GM21576 (cell line): ENCODE data around the gene PDE8A.
"Not testable (repeated sequence)": the region's sequence is repeated elsewhere in the genome, so short reads cannot be mapped to it uniquely, and the experiment has no call there.

Experiments
- ATAC-seq: cut with Tn5 transposase; IDR thresholded peaks from one replicate; pipeline ENCODE4 v1.9.1; 2021; ENCODE audit warnings: mild to moderate bottlenecking, moderate library complexity; ENCODE audit not compliant: unreplicated experiment

Gene PDE8A

DNA sequence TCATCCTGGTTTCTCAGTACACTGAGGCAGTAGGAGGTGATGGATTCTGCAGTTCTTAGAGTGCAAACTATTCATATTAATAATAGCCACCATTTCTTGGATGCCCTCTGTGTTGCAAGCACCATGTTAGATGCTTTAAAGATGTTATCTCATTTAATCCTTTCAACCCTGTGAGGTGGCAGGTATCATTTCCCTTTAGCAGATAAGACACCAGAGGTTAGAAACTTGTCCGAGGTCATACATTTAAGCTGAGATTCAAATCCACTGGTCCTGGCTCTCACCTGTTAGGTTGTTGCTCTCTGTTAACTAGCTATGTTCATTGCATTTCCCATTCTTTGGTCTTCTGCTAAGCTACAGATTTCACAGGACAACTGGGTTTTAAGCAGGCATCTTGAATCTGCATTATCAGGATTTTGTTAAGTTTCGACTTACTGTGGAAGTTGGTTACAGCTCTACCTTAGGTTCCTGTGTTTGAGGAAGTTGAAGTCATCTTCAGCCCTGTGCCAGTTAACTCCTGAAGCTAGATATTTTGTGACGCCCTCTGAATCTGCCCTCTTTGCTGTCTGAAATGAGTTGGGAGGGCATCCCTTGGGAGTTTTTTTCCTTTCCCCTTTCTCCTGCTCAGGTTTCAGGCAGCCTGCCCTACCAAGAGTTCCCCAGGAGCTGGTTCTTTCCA, 6.4 kb downstream of the PDE8A start:
- peak; percentile 37 for ATAC-seq

DNA sequence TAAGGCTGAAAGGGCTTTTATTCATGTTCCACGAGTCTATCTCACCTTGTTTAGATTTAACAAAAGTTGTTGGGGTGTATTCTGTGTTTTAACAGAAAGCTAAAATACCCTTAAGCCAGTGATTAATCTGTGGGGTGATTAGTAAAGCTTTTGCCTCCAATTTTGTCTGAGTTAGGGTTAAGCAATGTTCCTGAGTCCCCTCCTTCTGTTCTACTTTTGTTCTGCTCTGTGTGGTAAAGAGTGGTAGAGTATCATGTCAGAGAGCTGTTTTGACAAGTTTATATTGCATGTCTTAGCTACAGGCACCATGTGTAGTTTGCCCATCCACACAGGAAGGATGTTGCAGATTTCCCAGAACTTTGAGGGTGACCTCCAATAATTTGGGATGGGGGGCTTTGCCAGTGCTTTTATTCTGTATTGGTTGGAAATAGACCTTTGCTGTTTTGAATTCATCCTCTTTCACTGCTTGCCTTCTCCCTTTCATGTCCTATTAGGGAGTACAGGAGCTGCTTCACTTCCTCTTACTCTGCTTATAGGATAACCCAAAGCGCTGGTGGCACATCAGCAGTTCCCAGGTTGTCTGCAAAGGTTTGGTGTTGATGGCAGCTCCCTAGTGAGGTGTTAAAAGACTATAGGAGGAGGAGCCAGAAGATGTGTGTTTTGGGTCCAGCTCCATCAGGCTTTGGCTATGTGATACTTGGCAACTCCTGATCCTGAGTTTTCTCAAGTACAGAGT, 7.4 kb downstream of the PDE8A start:
- no peak for ATAC-seq

- no peak for ATAC-seq
These were observed 8.9 kb downstream of the PDE8A start for GRCh38 chr15:84990507-84990906.

DNA sequence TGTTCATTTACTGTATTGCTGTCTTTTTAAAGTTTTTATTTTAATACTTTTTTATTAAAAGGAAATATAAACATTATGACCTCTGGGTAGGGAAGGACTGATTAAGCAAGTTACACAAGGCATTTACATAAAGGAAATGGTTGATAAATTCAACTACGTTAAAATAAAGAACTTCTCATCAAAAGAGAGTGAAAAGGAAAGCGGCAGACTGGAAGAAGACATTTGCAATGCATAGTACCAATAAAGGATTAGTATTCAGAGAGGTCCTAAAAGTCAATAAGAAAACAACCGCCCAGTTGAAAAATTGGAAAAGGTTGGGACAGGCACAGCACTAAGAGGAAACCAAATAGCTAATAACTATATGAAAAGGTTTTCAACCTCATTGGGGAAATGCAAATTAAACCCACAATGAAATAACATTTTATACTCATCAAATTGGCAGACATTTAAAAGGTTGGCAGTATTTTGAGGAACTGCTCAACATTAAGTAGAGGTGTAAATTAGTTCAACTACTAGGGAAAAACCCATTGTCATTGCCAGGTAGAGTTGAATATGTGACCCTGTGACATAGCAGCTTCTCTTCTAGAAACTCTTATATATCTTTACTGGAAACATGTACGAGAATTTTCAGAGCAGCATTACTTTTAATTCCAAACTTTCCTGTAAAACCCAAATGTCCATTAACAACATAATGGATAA, 9.5 kb downstream of the PDE8A start:
- no peak for ATAC-seq

DNA sequence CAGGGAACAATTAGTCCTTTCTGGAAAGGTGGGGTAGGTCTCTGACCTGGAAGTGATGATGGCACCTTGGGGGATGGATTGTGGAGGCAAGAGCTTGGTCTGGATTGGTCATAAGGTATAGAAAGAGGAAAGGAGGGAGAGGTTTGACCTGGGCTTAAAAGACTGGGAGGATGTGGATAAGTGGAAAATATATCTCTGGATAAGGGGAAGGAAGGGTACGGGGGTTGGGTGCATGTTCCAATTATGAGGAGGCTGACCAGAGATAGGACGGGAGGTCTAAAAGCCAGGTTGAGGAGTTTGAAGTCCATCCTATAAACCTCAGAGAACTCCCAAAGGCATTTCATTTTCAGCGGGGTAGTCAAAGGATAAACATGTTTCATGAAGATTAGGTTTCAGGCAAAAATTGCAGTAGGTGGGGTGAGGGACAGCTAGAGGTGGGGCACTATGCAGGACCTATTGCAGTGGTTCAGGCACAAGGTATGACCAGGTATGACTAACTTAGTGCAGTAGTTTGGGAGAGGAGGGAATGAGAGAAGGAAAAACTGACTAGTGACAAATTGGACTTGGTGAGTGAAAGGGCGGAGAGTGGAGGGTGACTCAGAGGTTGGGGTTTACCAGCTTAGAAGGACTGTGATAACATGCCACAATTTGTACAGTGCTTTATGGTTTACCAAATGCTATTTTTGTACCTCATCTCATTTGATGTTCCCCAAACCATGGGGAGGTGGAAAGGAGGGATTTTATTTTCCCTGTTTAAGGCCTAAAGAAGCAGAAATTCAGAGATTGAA, 10.7 kb downstream of the PDE8A start:
- ATAC-seq: no peak

DNA sequence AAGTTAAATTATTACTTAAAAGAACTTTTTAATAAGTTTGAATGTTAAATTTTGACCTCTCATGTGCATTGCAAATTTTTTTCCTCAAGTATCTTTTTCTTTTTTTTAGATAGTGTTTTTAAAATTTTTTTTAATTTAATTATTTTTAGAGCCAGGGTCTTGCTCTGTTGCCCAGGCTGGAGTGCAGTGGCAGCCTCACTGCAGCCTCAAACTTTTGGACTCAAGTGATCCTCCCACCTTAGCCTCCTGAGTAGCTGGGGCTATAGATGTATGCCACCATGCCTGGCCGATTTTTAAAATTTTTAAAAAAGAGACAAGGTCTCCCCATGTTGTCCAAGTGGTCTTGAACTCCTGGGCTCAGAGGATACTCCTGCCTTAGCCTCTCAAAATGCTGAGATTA, 14.4 kb downstream of the PDE8A start:
- ATAC-seq: no peak

DNA sequence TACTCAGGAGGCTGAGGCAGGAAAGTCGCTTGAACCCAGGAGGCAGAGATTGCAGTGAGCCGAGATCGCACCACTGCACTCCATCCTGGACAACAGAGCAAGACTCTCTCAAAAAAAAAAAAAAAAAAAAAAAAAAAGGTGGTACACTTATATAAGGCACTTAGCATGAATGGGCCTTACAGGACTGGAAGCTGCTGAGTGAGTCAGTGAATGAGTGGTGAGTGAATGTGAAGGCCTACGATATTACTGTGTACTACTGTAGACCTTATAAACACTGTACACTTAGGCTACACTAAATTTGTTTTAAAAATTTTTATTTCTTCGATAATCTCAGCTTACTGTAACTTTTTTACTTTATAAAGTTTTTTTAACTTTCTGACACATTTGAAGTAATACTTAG, 15.1 kb downstream of the PDE8A start:
- ATAC-seq: not testable (repeated sequence)

DNA sequence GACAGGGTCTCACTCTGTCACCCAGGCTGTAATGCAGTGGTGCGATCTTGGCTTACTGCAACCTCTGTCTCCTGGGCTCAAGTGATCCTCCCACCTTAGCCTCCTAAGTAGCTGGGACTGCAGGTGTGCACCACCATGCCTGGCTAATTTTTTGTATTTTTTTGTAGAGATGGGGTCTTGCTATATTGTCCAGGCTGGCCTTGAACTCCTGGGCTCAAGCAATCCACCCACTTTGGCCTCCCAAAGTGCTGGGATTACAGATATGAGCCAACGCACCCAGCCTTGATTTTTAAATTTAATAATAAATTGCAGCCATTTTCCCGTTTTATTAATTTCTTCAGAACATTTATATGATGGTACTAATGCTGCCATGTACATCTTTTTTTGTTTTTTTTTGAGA, 15.6 kb downstream of the PDE8A start:
- ATAC-seq: not testable (repeated sequence)

DNA sequence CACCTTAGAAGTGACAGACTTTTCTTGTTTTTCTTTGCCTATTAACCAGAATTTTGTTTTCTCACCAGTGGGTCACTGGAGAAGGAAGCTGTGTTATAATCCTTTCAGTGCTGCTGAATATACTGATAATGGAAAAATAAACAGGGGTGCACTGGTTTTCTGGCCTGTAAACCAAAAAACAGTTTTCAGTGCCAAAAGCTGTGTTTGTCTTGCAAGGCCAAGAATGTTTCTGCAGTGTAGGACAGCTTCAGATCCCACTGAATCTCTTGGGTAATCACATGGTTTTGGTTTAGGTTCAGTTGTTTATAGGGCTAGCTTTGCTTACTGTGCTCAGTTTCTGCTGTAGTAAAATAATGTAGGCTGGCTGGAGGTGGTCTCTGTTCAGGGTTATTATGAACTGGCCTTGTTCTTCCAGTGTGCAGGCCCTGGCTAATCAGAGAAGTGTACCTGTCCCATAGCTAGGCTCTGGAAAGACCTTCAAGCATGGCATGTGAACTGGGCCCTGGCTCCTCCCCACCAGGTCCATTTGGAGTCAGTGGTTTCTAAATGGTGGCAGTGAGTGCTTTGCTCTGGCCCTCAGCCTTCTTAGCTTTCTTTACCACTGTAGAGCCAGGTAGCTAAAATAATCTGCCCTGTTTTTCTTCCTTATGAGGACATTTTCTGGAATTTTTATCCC, 18.7 kb downstream of the PDE8A start:
- ATAC-seq: no peak

DNA sequence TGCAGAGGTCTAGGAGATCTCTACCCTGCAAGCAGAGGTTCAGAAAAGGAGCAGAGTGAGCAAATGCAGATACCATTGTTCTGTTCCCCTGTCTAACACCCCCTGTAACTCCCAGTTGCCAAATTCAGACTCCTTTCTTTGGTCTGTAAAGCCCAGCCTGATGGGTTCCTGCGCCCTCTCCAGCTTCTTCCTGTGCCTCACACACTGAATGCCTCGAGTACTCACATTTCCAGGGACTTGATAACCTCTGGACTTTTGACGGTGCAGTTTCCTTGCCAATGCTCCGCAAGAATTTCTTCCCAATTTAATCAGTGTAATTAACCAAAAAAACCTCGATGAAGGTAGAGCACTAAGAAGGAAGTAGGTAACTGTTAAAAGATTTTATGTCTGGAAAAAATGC, 19.3 kb downstream of the PDE8A start:
- ATAC-seq: no peak

DNA sequence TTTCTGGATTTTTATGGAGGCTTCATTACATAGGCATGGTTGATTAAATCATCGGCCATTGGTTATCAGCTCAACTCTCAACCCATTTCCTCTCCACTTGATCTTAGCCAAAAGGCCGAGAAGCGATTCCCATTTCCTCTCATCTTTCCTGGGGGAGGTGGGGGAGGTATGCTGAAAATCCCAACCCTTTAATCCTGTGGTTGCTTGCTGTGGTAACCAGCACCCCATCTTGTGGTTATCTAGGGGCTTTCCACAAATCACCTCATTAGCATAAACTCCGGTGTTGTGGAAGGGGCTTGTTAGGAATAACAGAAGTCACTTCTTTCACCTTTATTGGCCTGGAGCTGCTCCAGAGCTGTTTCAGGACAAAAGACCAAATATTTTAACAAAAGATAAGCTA, 20.9 kb downstream of the PDE8A start:
- no peak for ATAC-seq

GRCh38 chr15:85003593-85004312, 22.1 kb downstream of the PDE8A start:
- ATAC-seq: no peak

DNA sequence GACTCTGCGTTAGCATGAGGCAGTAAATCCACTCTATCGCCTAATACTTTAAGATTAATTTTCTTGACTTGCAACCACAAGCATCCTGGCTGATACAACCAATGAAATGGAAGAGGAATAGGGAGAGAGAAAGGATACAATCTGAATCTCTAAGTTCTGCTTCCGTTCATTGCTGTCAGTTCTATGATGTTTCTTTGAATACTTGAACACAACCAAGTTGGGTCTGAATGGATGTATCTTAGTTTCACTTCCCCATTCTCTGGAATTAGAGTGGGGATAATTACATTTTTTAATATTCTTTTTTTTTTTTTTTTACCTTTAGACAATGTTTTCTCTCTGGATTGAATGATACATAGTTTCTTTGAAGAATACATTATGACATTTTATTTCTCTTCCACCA, 22.9 kb downstream of the PDE8A start:
- no peak for ATAC-seq

GRCh38 chr15:85005319-85005718, 23.7 kb downstream of the PDE8A start:
- no peak for ATAC-seq

DNA sequence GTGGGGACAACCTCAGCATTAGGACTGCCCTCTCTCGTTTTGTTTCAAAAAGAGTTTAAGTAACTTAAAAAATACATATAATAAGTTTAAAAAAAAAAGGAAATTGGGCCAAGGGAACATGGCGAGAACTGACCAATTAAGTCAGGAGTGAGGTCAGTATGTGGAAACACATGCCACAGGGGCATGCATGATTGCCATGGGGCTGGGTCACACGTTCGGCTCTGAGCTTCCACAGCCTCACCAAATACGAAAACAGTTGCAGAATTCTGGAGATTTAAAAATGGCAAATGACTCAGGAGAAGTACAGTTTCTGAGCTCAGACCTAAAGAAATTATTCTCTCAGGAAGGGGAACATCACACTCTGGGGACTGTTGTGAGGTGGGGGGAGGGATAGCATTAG, 24.1 kb downstream of the PDE8A start:
- no peak for ATAC-seq

DNA sequence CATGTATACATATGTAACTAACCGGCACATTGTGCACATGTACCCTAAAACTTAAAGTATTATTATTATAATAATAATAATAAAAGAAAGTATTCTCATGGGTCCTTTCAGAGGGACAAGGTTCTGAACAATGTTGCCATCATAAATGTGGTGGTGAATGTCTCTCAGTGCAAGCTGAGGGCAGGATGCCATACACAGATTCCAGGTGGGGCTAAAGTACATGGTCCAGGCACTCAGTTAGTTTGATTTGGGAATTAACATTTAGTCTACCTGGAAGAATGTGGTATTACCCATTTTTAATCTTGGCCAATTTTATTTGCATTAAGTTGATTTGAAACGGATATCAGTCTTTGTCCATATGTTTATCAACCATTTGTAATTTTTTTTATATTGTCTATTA, 24.5 kb downstream of the PDE8A start:
- ATAC-seq: no peak

DNA sequence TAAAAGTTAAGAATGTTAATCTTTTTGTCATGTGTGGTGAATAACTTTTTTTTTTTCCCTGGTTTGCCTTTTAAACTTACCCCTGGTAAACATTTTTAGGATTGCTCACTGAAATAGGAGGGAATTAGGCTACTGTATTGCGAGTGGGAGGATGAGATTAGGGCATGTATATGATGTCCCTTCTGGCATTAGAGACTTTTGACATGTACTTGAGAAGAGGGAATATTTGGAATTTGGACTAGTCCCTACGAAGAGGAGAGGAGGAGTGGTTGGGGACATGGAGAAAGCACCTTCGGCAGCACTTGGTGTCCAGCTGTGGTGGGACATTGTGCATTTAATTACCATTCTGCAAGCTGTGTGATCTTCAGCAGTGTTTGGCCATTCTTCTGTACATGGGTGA, 25.0 kb downstream of the PDE8A start:
- ATAC-seq: no peak

GRCh38 chr15:85007137-85007536, 25.5 kb downstream of the PDE8A start:
- ATAC-seq: no peak

DNA sequence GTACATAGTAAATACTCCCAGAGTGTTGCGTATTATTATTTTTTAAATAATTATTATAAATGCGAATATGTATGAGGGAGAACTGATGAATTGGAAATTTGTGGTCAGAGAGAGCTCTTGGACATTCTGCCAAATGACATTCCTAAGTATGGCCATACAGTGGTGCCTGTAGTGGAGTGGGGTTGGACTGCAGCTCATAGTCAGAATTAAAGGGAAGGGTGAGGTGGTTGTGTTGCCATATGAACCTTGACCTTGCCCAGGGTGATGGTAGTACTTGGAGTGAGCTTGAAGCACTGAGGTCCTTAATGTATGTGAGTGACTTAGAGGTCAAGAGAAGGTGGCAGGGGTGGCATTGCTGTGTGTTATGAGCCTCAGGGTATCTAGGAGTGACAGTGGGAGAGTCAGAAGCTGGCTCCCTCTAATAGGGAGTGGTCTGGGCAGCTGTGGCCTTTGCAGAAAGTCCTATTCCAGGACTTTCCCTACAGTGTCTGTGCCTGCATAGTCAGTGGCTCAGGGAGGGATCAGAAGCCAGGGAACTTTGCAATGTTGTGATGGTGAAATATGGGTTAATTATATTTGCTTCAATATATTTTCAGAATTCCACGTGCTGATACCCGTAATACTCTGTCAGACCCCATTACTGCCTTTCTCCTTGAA, 26.2 kb downstream of the PDE8A start:
- no peak for ATAC-seq
